HG02973 (cell line): Measurements from ENCODE around the gene NEDD9.

Source experiments
- ATAC-seq: cut with Tn5 transposase; IDR thresholded peaks from one replicate; pipeline ENCODE4 v1.9.1; 2021; ENCODE audit warnings: moderate library complexity; ENCODE audit not compliant: unreplicated experiment

The NEDD9 gene

GRCh38 chr6:11219400-11219834, 13.1 kb downstream of the NEDD9 start:
- no peak for ATAC-seq

GRCh38 chr6:11218538-11219399, 13.7 kb downstream of the NEDD9 start:
- ATAC-seq: no peak

GRCh38 chr6:11218102-11218442, 14.4 kb downstream of the NEDD9 start:
- no peak for ATAC-seq

- no peak for ATAC-seq
These were observed 14.9 kb downstream of the NEDD9 start for GRCh38 chr6:11217360-11218101.

- no peak for ATAC-seq
These were observed 16.7 kb downstream of the NEDD9 start for GRCh38 chr6:11215773-11216172.

GRCh38 chr6:11214901-11215300, 17.6 kb downstream of the NEDD9 start:
- ATAC-seq: no peak

GRCh38 chr6:11214084-11214833, 18.2 kb downstream of the NEDD9 start:
- no peak for ATAC-seq

- no peak for ATAC-seq
These were observed 18.9 kb downstream of the NEDD9 start for GRCh38 chr6:11213422-11214021.

GRCh38 chr6:11212664-11213063, 19.8 kb downstream of the NEDD9 start:
- no peak for ATAC-seq

GRCh38 chr6:11211254-11211653, 21.2 kb downstream of the NEDD9 start:
- no peak for ATAC-seq

- no peak for ATAC-seq
These were observed 21.9 kb downstream of the NEDD9 start for GRCh38 chr6:11210386-11211138.

- ATAC-seq: no peak
These were observed 22.6 kb downstream of the NEDD9 start for GRCh38 chr6:11209906-11210305.

GRCh38 chr6:11209369-11209768, 23.1 kb downstream of the NEDD9 start:
- ATAC-seq: no peak

- ATAC-seq: no peak
These were observed 23.6 kb downstream of the NEDD9 start for GRCh38 chr6:11208854-11209253.

GRCh38 chr6:11208267-11208666, 24.2 kb downstream of the NEDD9 start:
- ATAC-seq: no peak

GRCh38 chr6:11207199-11207968, 25.1 kb downstream of the NEDD9 start:
- ATAC-seq: no peak

- no peak for ATAC-seq
These were observed 25.9 kb downstream of the NEDD9 start for GRCh38 chr6:11206576-11206975.

- no peak for ATAC-seq
These were observed 27.6 kb downstream of the NEDD9 start for GRCh38 chr6:11204794-11205366.

GRCh38 chr6:11204005-11204399, 28.5 kb downstream of the NEDD9 start:
- no peak for ATAC-seq
